H9 (cell line): Measurements from ENCODE around the gene HS6ST2. TPM values are rescaled to one million over a fixed set of nuclear protein-coding genes. Genes with fewer than 3 reads are reported as not detected.

Experiments used
- DNase-seq: peaks from one replicate; pipeline ENCODE4 v3.0.0-alpha.2; 2017
- H2AFZ ChIP-seq: one replicate; pipeline ENCODE4 v1.6.1; 2013; ENCODE audit warnings: mild to moderate bottlenecking, low read length, control low read depth, moderate library complexity
- H2AK5ac ChIP-seq: 2 replicates; pipeline ENCODE4 v1.6.1; 2013; ENCODE audit warnings: low read length, control low read depth, mixed read lengths; ENCODE audit not compliant: insufficient read length
- H2BK120ac ChIP-seq: one replicate; pipeline ENCODE4 v1.6.1; 2013; ENCODE audit warnings: low read depth, mild to moderate bottlenecking, low read length, control low read depth, inconsistent platforms; ENCODE audit not compliant: poor library complexity, severe bottlenecking
- H2BK12ac ChIP-seq: 2 replicates; pipeline ENCODE4 v1.6.1; 2013; ENCODE audit warnings: low read length, control low read depth, mixed read lengths, low read depth; ENCODE audit not compliant: insufficient read length
- H2BK15ac ChIP-seq: 2 replicates; pipeline ENCODE4 v1.6.1; 2013; ENCODE audit warnings: low read depth, low read length, control low read depth
- H2BK20ac ChIP-seq: one replicate; pipeline ENCODE4 v1.6.1; 2013; ENCODE audit warnings: low read depth, mild to moderate bottlenecking, low read length, control low read depth, inconsistent platforms; ENCODE audit not compliant: poor library complexity, severe bottlenecking
- H2BK5ac ChIP-seq: 2 replicates; pipeline ENCODE4 v1.6.1; 2013; ENCODE audit warnings: low read length, control low read depth, mixed read lengths; ENCODE audit not compliant: insufficient read length
- H3K14ac ChIP-seq: 2 replicates; pipeline ENCODE4 v1.6.1; 2013; ENCODE audit warnings: low read length, control low read depth; ENCODE audit not compliant: insufficient read depth
- H3K18ac ChIP-seq: 2 replicates; pipeline ENCODE4 v1.6.1; 2013; ENCODE audit warnings: low read depth, mild to moderate bottlenecking, mixed read lengths, low read length, control low read depth; ENCODE audit not compliant: insufficient read length
- H3K23ac ChIP-seq: 2 replicates; pipeline ENCODE4 v1.6.1; 2013; ENCODE audit warnings: low read length, control low read depth, mixed read lengths, low read depth; ENCODE audit not compliant: insufficient read length
- H3K23me2 ChIP-seq: 2 replicates; pipeline ENCODE4 v1.6.1; 2013; ENCODE audit warnings: low read depth, mild to moderate bottlenecking, mixed read lengths, low read length, control low read depth; ENCODE audit not compliant: insufficient read length, poor library complexity, severe bottlenecking
- H3K27ac ChIP-seq: 2 replicates; pipeline ENCODE4 v1.5.1; 2013; ENCODE audit warnings: low read length, control low read depth, mixed read lengths, low read depth; ENCODE audit not compliant: insufficient read length
- H3K27me3 ChIP-seq: 2 replicates; pipeline ENCODE4 v1.6.1; 2013; ENCODE audit warnings: low read length, control low read depth, inconsistent platforms; ENCODE audit not compliant: insufficient read depth
- H3K4ac ChIP-seq: 2 replicates; pipeline ENCODE4 v1.6.1; 2013; ENCODE audit warnings: low read depth, mild to moderate bottlenecking, control low read depth, inconsistent platforms, low read length, moderate library complexity
- H3K4me1 ChIP-seq: 2 replicates; pipeline ENCODE4 v1.6.1; 2013; ENCODE audit warnings: low read length, control low read depth, inconsistent platforms; ENCODE audit not compliant: insufficient read depth
- H3K4me2 ChIP-seq: 2 replicates; pipeline ENCODE4 v1.6.1; 2013; ENCODE audit warnings: low read length, control low read depth, mixed read lengths; ENCODE audit not compliant: insufficient read length, insufficient read depth
- H3K56ac ChIP-seq: 2 replicates; pipeline ENCODE4 v1.6.1; 2013; ENCODE audit warnings: low read depth, mild to moderate bottlenecking, mixed read lengths, low read length, control low read depth; ENCODE audit not compliant: insufficient read length
- H3K79me1 ChIP-seq: 2 replicates; pipeline ENCODE4 v1.6.1; 2013; ENCODE audit warnings: low read depth, mild to moderate bottlenecking, moderate library complexity, low read length, control low read depth, inconsistent platforms; ENCODE audit not compliant: insufficient read depth, poor library complexity, severe bottlenecking
- H3K79me2 ChIP-seq: 2 replicates; pipeline ENCODE4 v1.6.1; 2013; ENCODE audit warnings: low read length, control low read depth, inconsistent platforms; ENCODE audit not compliant: insufficient read depth
- H3K9ac ChIP-seq: 2 replicates; pipeline ENCODE4 v1.6.1; 2013; ENCODE audit warnings: low read length, control low read depth, mixed read lengths; ENCODE audit not compliant: insufficient read length; ENCODE audit errors: extremely low read depth
- H3K9me3 ChIP-seq: one replicate; pipeline ENCODE4 v1.6.1; 2013; ENCODE audit warnings: low read depth, low read length, inconsistent platforms; ENCODE audit not compliant: control insufficient read depth
- H3T11ph ChIP-seq: one replicate; pipeline ENCODE4 v1.6.1; 2013; ENCODE audit warnings: mild to moderate bottlenecking, low read length, control low read depth, inconsistent platforms
- H4K20me1 ChIP-seq: one replicate; pipeline ENCODE4 v1.6.1; 2013; ENCODE audit not compliant: control insufficient read depth, insufficient read length, insufficient read depth
- H4K5ac ChIP-seq: 2 replicates; pipeline ENCODE4 v1.6.1; 2013; ENCODE audit warnings: low read depth, mild to moderate bottlenecking, mixed read lengths, low read length, control low read depth; ENCODE audit not compliant: insufficient read length
- H4K8ac ChIP-seq: replicated peaks from 2 replicates; pipeline ENCODE4 v1.6.1; 2013; ENCODE audit warnings: low read length, control low read depth, mixed read lengths, low read depth; ENCODE audit not compliant: insufficient read length
- H4K91ac ChIP-seq: 2 replicates; pipeline ENCODE4 v1.6.1; 2013; ENCODE audit warnings: low read depth, mild to moderate bottlenecking, moderate library complexity, mixed read lengths, low read length, control low read depth; ENCODE audit not compliant: insufficient read length
- H3K27ac Mint-ChIP-seq, 3 experiments: 2 replicates in 2 of 3; 3 replicates in 1 of 3; pipeline ENCODE4 v1.8.0; 2020 to 2021; ENCODE audit warnings: mixed read lengths in 3 of 3, mild to moderate bottlenecking in 1 of 3, moderate library complexity in 1 of 3
- H3K27me3 Mint-ChIP-seq: 2 replicates; pipeline ENCODE4 v1.8.0; 2021; ENCODE audit warnings: low read depth, mild to moderate bottlenecking, moderate library complexity, mixed read lengths
- H3K36me3 Mint-ChIP-seq, 3 experiments: 2 replicates in 2 of 3; 3 replicates in 1 of 3; pipeline ENCODE4 v1.8.0; 2020 to 2021; ENCODE audit warnings: low read depth in 3 of 3, mixed read lengths in 3 of 3; ENCODE audit not compliant: insufficient read depth in 1 of 3
- H3K4me1 Mint-ChIP-seq, 2 experiments: 2 replicates each; pipeline ENCODE4 v1.8.0; 2020; ENCODE audit warnings: mixed read lengths in 2 of 2
- H3K4me3 Mint-ChIP-seq, 2 experiments: 2 replicates in 1 of 2; 3 replicates in 1 of 2; pipeline ENCODE4 v1.8.0; 2020 to 2021; ENCODE audit warnings: mild to moderate bottlenecking in 2 of 2, mixed read lengths in 2 of 2, moderate library complexity in 1 of 2
- H3K9me3 Mint-ChIP-seq, 2 experiments: 2 replicates in 1 of 2; 3 replicates in 1 of 2; pipeline ENCODE4 v1.8.0; 2020; ENCODE audit warnings: mild to moderate bottlenecking in 2 of 2, mixed read lengths in 2 of 2, moderate library complexity in 1 of 2
- CTCF ChIP-seq: fragments of 200-600 bp; sonication (generic); conservative IDR thresholded peaks from 3 replicates; pipeline ENCODE4 v1.8.0; 2021; ENCODE audit warnings: antibody characterized with exemption, mild to moderate bottlenecking
- total RNA-seq: library from RNA; stranded (reverse); gene quantifications from 2 replicates; pipeline ENCODE4 v1.2.1, GENCODE V29; 2021

Gene HS6ST2
- total RNA-seq, 1 experiment from 2014 or later = 4.8 TPM

DNA sequence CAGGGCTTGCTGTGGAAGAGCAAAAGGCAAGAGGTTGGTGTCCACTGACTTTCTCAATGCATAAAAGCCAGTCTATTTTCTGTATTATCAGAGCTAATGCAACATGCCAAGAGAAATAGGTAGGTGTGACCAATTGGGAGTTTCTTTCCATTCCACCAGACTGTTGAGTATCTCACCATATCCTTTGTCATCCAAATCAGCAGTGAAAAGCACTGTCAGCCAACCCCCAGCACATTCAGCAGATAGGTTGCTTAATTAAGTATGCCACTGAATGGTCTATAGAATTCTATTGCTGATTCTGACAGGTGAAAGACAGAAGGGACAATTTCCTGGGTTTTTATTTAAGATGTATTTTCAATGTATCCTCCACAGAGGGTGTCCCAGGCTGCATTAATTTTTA is 139.8 kb downstream of the HS6ST2 start:
- Histone ChIP-seq H3K4me2 (no peak overlapping the region), H3K4me1 (peaks cover 26% of the 10 kb centered on the region), H4K5ac (no peak overlapping the region), H2BK20ac (no peak overlapping the region), H3K23ac (no peak overlapping the region), H4K91ac (no peak overlapping the region), H2BK5ac (no peak overlapping the region), H3K9ac (no peak overlapping the region), H2AFZ (no peak overlapping the region), H3K4ac (no peak overlapping the region), H3K14ac (no peak overlapping the region), H4K8ac (no peak overlapping the region), H2BK120ac (no peak overlapping the region), H2AK5ac (no peak overlapping the region), H3K9me3 (no peaks in the 10 kb centered on the region), H2BK15ac (no peak overlapping the region), H3K79me2 (no peaks in the 10 kb centered on the region), H3K23me2 (no peaks in the 10 kb centered on the region), H3K27ac (no peak overlapping the region), H4K20me1 (no peaks in the 10 kb centered on the region), H3K18ac (no peak overlapping the region), H3K79me1 (no peaks in the 10 kb centered on the region), H3K27me3 (no peaks in the 10 kb centered on the region), H3K56ac (no peak overlapping the region), H2BK12ac (no peak overlapping the region), H3T11ph (no peak overlapping the region)
- peaks cover 41 to 47% of the 10 kb centered on the region in 2 experiments for H3K4me1 Mint-ChIP-seq
- H3K9me3 Mint-ChIP-seq = no peaks in the 10 kb centered on the region
- no peak overlapping the region for H3K4me3 Mint-ChIP-seq
- no peak overlapping the region for H3K27ac Mint-ChIP-seq
- H3K27me3 Mint-ChIP-seq = no peaks in the 10 kb centered on the region
- no peaks in the 10 kb centered on the region for H3K36me3 Mint-ChIP-seq
- no peak for TF ChIP-seq CTCF
- DNase-seq = no peak
